Measurements from ENCODE around the gene DRC1. TPM values are rescaled to one million over a fixed set of nuclear protein-coding genes. Genes with fewer than 3 reads are reported as not detected.

Gene DRC1
- total RNA-seq, 1 donor from 2014 or later = not detected

DNA sequence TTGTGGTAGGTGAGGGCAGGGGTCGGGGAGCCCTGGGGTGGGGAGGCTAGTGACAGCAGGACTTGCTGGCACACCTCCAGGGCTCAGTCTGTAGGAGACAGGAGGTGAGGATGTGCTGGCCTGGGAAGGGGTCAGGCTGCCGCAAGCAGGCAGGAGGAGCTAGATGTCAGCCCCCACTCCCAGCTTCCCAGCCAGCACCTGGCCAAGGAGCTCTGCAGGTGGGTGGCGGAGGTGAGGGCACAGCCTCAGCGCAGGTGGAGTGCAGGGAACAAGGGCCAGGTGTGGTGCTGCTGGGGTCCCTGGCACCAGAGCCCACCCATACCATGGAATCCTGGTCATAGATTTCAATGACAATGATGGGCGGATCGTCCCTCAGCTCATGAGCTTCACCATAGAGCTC lies 73.3 kb downstream of the DRC1 start:
- ATAC-seq = no peak
- DNase-seq (ENCODE audit: low spot score) = no peak

DNA sequence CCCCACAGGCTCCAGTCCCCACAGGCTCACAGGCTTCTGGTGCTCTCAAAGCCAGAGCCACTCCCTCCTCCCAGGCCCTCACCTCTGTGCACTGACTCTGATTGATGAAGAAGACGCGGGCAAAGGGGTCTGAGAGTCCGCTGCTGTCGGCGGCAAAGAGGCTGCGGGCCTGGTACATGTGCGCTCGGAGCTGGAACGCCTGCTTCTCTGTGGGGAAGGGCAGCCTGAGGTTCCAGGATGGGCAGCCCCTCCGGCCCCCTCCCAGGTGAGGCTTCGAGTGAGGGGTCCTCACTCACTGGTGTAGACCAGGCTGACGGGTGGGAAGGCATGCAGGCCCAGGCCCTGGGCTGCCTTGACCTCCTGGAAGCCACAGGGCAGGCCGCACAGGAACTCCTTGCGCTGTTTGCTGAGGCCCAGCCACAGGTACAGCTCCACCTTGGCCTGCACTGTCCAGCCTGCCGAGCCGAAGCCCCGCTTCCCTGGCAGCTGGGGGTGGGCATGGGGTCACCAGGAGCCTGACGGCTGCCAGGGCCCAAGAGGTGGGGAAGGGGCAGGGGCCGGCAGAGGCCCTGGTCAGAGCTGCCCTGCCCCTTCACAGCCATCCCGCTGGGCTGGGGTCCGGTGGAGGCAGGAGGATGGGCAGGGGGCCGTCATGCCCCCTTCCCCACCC lies 74.2 kb downstream of the DRC1 start:
- DNase-seq (ENCODE audit: low spot score) (no peak), ATAC-seq (no peak)

DNA sequence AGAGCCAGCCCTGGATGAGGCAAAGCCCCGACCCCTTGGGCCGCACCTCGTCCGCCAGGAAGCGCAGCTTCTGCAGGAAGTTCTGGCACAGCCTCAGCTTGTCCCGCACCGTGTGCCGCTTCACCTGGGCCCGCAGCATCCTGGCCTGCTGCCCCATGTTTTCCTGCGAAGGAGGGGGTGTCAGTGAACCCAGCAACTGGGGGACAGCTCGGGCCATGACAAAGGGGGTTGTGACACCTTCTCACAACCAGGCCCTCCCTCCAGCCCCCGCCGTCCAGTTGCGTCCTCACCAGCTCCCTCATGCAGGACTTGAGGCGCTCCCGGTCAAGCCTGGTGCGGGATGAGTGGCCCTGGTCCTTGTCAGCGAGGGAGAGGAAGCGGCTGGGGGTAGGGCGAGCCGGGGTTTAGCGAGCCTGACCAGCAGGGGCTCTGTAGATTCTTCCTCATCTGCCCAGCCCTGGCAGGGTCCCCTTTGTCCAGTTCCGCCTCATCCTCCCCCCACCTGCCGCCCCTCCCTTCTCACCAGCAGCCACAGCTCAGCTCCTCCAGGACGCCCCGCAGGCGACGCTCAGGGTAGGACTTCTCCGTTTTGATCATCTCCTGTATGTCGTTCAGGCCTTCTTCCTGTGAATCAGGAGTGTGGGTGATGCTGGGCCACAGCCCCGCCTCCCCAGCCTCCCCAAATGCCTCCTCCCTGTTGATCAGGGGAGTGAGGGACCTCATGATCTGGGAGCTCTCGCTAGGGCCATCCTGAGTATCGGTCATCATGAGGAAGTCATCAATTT lies 75.6 kb downstream of the DRC1 start:
- ATAC-seq (no peak), DNase-seq (ENCODE audit: low spot score) (no peak)

DNA sequence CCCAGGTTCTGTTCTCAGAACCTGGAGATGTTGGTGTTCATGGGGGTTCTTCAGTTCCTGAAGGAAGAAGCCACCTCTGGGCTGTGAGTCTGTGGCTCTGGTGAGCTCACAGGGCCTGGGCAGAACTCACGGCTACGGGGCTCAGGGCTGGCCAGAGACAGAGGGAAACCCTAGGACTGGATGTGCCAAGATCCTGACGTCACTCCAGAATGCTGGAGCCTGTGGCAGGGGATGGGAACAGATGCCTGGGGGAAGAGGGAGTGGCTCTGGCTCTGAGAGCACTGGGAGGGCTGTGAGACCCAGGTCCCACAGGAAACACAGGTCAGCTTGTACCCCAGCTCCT lies 76.2 kb downstream of the DRC1 start, which contains the start of gene OTOF:
TSS of gene OTOF (minus strand) at position 214 of the 343 bp plus-strand sequence.
- ATAC-seq (peak; percentile 10), DNase-seq (ENCODE audit: low spot score) (no peak)

DNA sequence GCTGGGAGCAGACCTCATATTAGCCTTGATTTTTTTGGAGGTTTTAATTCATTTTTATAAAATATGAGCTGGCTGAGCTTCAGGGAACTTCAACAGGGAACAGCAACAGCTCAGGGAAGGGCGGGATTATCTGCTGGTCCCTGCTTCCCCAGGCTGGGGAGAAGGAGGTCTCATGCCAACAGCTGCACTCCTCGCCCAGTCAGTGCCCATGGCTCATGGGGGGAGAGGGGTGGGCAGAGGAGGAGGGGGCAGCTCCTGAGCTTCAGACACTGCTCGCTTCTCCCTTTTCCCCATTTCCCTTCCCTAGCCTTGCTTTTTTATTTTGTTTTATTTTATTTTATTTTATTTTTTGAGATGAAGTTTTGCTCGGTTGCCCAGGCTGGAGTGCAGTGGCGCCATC lies 76.6 kb downstream of the DRC1 start:
- no peak for DNase-seq (ENCODE audit: low spot score)
- ATAC-seq = no peak

DNA sequence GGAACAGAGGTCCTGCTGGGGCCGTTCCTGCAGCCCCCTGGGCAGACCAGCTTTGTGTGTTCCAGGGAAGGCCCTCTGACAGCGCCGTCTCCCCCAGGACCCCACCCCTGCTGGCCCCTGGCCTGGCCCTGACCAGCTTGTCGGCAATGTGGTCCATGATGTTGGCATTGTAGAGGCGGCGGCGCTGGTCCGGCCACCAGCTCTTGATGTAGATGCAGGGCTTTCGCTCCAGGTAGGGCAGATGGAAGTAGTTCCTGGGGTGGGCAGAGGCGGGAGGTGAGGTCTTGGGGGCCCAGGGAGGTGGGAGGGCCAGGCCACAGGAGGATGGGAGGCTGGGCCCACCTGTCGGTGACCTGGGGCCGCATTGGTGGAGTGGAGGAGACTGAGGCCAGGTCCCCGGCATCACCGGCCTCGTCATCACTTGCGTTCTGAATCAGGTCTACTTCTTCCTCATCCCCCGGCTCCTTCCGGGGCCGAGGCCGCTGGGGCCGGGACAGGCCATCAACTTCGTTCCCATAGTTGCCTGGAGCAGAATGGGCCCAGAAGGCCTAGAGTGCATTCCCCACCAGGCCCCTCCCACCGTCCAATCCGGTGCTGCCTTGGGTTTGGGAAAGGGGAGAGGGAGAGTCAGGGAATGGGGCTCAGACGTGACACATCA lies 77.5 kb downstream of the DRC1 start:
- DNase-seq (ENCODE audit: low spot score) = no peak
- no peak for ATAC-seq

DNA sequence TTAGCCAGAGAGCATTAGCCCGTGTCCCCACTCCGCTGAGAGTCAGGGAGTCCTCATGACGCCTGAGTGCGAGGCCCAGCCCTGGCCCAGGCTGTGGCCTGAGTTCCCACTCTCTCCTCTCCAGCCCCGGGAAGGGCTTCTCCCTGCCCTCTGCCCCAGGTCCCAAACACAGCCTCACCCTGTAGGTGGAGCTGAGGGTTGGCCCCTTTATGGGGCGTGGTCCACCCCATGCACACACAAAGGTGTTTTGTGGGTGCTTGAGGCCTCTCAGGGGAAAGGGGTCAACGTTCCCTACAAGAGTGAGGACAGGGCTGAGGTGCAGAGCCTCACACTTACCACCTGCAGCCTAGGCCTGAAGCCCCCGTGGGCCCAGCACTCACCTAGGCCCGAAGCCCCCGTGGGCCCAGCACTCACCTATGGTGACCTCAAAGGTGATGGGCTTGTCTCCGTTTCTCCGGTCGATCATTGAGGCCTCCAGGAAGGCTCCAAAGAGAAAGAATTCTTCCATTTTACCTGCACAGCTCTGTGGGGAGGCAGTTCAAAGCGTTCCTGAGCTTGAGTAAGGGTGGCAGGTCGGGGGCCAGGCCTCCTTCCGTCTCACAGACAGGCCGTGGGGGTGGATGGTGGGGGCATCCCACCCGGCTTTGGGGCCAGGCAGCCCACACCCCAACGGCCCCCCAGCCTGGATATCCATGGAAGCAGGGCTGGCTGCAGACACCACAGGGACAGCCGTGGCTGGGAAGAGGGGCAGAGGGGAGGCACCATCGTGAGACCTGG lies 78.3 kb downstream of the DRC1 start:
- DNase-seq (ENCODE audit: low spot score) = no peak
- no peak for ATAC-seq

DNA sequence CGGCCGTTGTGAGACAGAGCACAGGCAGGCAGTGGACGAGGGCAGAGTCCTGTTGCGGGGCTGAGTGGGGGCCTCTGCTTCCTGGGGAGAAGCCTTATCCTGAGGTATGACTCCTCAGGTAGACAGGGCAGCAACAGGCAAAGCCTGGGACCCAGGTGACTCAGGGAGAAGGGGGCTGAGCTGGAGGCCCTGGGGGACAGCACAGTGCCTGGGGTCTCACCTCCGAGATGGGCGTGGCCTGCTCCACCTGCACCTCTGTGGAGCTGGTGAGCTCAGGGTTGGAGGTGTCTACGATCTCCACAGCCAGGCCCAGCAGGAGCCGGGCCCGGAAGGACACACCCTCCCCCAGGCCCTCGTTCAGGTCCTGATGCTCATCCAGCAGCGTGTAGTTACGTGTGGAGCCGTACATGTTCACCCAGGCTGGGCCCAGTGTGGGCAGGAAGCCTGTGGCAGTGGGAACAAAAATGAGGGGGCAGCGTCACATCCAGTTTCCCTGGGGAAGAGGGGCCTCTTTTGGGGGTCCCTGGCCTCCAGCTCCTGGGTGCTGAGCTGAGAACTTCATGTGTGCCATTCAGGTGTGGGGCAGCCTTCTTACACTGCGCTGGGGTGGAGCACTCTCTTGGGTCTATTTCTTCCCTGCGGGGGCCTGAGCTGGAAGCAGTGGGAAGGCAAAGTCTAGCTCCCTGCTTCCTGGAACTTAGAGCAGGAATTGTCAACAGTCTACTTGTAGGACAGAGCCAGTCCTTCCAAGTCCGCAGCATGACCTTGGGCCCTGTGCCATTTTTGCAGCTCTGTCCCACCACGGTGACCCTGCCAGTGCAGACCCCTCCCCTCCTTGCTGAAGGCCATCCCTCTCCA lies 79.1 kb downstream of the DRC1 start:
- DNase-seq (ENCODE audit: low spot score) (no peak), ATAC-seq (no peak)

DNA sequence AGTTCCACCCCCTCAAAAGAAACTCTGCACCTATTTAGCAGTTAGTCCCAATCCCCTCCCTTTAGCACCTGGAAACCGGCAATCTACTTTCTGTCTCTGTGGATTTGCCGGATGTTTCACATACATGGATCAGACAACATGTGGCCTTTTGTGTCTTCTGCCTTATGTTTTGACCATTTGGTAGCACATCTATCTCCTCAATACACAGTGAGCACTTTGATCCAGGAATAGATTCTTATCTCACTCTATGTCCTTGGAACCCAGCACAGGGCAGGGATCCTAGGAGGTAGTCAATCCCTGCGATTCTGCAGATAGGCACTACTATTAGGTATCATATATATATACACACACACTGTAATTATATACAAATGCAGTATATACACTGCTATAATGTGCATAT lies 80.0 kb downstream of the DRC1 start:
- ATAC-seq (no peak), DNase-seq (ENCODE audit: low spot score) (no peak)

DNA sequence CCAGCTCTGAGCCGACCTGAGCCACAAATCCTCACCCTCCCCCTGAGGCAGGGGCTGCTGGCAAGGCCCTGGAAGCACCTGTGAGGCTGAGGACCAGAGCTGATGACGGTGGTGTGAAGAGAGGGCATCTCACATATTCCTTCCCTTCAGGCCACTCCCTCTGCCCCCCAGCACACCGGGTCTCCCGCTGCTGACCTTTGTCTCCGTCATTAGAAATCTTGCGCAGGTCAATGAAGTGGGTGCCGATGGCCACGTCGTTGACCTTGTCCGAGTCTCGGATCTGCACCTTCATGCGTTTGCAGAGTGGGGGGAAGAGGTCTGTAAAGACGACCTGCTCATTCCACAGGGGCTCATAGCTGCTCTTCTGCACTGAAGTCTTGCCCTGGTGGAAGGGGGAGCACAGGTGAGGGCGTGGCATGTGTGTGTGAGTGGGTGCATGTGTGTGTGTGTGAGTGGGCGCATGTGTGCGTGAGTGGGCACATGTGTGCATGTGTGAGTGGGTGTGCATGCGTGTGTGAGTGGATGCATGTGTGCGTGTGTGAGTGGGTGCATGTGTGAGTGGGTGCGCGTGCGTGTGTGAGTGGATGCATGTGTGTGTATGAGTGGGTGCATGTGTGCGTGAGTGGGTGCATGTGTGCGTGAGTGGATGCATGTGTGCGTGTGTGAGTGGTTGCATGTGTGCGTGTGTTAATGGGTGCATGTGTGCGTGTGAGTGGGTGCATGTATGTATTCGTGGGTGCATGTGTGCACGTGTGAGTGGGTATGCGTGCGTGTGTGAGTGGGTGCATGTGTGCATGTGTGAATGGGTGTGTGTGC lies 80.7 kb downstream of the DRC1 start:
- ATAC-seq = peak; percentile 17
- DNase-seq (ENCODE audit: low spot score) = no peak

DNA sequence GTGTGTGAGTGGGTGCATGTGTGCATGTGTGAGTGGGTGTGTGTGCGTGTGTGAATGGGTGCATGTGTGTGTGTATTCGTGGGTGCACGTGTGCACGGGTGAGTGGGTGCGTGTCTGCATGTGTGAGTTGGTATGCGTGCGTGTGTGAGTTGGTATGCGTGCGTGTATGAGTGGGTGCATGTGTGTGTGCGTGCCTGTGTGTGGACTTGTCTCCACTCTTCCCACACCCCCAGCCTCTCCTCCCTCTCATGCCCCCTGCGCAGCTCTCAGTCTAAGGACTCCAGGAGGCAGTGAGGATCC lies 81.3 kb downstream of the DRC1 start:
- no peak for ATAC-seq
- no peak for DNase-seq (ENCODE audit: low spot score)

DNA sequence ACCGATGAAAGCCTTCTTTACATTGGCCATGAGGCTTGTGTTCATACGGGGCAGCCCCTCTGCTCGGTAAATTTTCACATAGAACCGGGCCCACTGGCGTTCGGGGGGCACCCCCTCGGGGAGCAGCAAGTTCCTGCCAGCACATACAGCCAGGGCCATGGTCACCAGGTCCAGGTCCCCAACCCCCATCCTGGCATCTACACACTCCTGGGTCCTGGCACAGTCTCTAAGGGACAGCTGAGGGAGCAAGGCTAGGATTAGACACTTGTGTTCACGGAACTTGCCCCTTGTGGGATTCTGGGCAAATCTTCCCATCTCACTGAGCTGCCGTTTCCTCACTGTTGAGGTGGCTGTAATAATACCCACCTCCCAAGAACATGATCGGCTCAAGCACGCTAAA lies 81.8 kb downstream of the DRC1 start:
- no peak for DNase-seq (ENCODE audit: low spot score)
- ATAC-seq = peak; percentile 57

DNA sequence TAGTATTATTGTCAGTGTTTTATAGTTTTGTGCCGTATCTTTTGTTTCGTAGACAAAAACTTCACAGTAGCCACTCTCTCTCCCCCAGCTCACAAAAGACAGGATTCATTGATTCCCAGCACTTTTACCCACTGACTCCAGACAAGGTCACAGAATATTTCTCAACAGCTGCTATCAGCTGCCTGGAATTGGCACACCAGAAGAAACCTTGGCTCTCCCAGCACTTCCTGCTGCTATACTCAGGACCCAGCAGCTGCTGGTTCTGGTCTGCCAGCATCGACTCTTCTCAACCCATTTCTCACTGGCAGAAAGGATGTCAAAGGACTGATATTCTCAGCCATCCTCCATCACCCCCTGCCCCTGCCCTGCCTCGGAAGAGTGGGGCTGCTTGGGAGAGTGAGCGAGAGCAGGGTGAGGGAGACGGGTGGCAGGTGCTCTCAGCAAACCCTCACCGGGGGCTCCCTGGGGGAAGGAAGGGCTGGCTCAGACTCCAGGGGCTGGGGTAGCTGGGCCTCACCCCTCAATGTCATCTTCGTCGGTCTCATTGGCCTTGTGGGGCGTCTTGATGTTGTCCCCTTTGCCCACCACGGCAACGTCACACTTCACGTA lies 82.3 kb downstream of the DRC1 start:
- DNase-seq (ENCODE audit: low spot score) = peak; percentile 74

DNA sequence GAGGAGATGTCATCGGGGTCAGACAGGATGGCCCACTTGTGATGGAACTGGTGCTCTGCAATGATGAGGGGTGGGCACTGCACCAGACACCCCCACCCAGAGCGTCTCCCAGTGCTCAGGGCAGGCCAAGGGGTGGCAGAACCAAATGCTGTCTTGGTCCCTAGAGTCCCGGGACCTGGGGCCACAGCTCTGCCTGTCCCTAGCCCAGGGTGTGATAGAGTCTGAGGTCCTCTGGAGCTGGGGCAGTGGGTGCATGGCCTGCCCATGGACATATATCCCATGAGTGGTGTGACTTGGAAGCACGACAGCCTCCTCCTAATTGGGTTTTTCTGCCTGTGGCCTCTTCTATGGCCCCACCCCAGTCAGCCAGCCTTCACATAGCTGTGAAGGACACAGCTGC lies 82.9 kb downstream of the DRC1 start:
- ATAC-seq = no peak
- no peak for DNase-seq (ENCODE audit: low spot score)

More for the DNA sequence above, 82.3 kb downstream of the DRC1 start:
- peak; percentile 85 for ATAC-seq

DNA sequence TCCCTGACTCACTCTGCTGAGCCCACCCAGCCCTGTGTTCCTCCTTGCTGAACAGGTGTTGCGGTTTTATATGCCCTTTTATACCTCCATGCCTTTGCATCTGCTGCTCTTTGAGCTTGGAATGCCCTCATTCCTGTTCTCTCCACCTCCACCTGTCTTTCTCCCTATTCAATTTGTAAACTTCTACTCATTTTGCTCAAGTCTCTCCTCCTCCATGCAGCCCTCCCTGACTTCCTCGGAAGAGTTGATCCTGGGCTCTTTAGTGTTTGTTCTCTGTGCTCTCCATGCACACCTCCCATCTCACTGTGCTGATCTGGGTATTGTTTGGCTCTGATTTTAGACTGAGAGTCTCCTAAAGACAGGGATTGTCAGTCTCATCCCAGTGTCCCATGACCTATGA lies 83.4 kb downstream of the DRC1 start:
- no peak for ATAC-seq

DNA sequence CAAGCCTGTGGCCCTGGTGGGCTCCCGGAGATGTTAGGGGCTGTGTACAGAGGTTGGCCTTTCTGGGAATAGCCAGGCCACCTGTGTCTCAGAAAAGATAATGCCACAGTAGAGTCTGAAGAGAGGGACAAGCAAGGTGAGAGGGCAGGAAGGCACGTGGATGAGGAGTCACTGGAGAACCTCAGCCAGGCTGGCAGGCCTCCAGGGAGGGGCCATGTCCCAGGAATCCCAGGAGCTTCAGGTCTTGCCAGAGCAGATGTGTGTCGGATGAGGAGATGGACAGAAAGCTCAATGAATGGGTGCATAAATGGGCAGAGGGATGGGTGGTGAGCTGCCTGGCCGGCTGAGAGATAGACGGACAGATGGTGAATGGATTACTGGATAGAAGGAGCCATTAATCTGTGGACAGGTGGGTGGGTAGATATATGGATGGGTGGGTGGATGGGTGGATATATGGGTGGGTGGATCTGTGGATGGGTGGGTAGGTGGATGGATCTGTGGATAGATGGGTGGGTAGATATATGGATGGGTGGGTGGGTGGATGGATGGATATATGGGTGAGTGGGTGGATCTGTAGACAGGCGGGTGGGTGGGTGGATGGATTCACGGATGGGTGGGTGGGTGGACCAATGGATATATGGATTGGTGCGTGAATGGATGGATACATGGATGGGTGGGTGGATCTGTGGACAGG lies 84.2 kb downstream of the DRC1 start:
- ATAC-seq = no peak
- DNase-seq (ENCODE audit: low spot score) = no peak

More for the DNA sequence above, 83.4 kb downstream of the DRC1 start:
- DNase-seq (ENCODE audit: low spot score) = no peak

DNA sequence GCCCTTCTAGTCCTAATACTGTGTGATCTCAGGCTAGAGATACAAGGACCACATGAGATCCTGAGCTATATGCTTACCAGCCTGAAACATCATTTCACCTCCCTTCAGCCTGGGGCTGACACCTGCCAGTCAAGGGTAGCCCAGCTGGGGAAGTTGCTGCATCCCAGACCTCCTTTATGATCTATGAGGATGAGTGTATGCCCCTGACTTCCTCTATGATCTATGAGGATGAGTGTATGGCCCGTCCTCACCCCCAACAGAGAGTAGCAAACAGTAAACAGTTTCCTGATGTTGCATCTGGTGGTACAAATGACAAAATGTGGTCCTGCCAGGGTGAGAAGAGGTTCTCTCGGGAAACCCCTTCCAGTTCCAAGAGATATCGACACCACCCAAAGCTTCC lies 85.1 kb downstream of the DRC1 start:
- ATAC-seq (no peak), DNase-seq (ENCODE audit: low spot score) (no peak)

DNA sequence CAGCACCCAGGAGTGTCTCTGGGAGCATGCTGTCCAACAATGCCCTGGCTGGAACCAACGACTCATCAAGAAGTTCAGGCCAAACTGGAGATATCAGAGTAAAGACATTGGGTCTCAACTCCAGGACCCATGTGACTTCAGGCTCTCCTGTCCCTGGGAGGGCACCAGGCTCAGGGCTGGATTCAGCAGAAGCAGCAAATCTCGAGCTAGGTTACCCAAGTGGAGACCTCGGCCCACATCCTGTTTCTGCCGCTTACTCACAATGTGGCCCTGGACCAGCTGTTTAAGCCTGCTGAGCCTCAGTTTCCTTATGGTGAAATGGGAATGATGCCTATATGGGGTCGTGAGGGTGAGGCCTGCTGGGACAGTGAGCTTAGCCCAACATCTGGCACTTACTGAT lies 85.5 kb downstream of the DRC1 start:
- DNase-seq (ENCODE audit: low spot score) = no peak

More for the DNA sequence above, 85.5 kb downstream of the DRC1 start:
- no peak for ATAC-seq
